Lung (tissue), 12 donors: ENCODE results near the gene PTPRG. TPM values are rescaled to one million over a fixed set of nuclear protein-coding genes. Genes with fewer than 3 reads are reported as not detected.

Experiments
- ATAC-seq: fragments of 200-7000 bp; cut with Tn5 transposase; one replicate; pipeline ENCODE4 v1.9.1; 2020; ENCODE audit warnings: moderate number of reproducible peaks; ENCODE audit not compliant: insufficient read depth, low FRiP score
- DNase-seq, 3 donors: peaks; one replicate each; pipeline ENCODE4 v3.0.0-alpha.2; 2013 to 2017
- H3K27ac ChIP-seq, 2 donors: one replicate each; pipeline ENCODE4 v1.5.1; 2013; ENCODE audit warnings: mild to moderate bottlenecking in 2 of 2, moderate library complexity in 2 of 2, control low read depth in 1 of 2, inconsistent platforms in 1 of 2, low read depth in 1 of 2, low read length in 1 of 2
- H3K27me3 ChIP-seq, 3 donors: one replicate each; pipeline ENCODE4 v1.5.1; 2013; ENCODE audit warnings: low read length in 2 of 3; ENCODE audit not compliant: control insufficient read depth in 3 of 3, insufficient read depth in 3 of 3
- H3K36me3 ChIP-seq, 4 donors: one replicate each; pipeline ENCODE4 v1.5.1; 2013; ENCODE audit warnings: low read length in 4 of 4, mild to moderate bottlenecking in 1 of 4, moderate library complexity in 1 of 4; ENCODE audit not compliant: control insufficient read depth in 4 of 4, insufficient read depth in 4 of 4
- H3K4me1 ChIP-seq, 5 donors: one replicate each; pipeline ENCODE4 v1.5.1; 2013; ENCODE audit warnings: low read length in 5 of 5, mild to moderate bottlenecking in 2 of 5, moderate library complexity in 1 of 5; ENCODE audit not compliant: control insufficient read depth in 5 of 5, insufficient read depth in 5 of 5
- H3K4me3 ChIP-seq: one replicate; pipeline ENCODE4 v1.5.1; 2013; ENCODE audit warnings: mild to moderate bottlenecking, control low read depth, moderate library complexity
- H3K9ac ChIP-seq, 2 donors: one replicate each; pipeline ENCODE4 v1.5.1; 2013; ENCODE audit warnings: low read length in 2 of 2, control low read depth in 1 of 2; ENCODE audit not compliant: insufficient read depth in 1 of 2
- H3K9me3 ChIP-seq, 4 donors: one replicate each; pipeline ENCODE4 v1.5.1; 2013; ENCODE audit warnings: low read length in 3 of 4, mild to moderate bottlenecking in 1 of 4, moderate library complexity in 1 of 4; ENCODE audit not compliant: control insufficient read depth in 4 of 4, insufficient read depth in 3 of 4
- CTCF ChIP-seq: IDR thresholded peaks from 2 replicates; pipeline ENCODE4 v1.5.1; 2012; ENCODE audit warnings: mild to moderate bottlenecking; ENCODE audit errors: control extremely low read depth, extremely low read depth
- WGBS, 2 donors: extraction: QIAGEN DNeasy Blood & Tissue Kit; methylation state at CpG; one replicate each; pipeline ENCODE4 v1.1.7; 2013; 5-methylcytosine and 5-hydroxymethylcytosine counted together
- polyA plus RNA-seq, 2 donors: library from polyadenylated mRNA; stranded (reverse); fragments of 200-250 nt; gene quantifications; one replicate each; pipeline ENCODE4 v1.2.1, GENCODE V29; 2013
- total RNA-seq, 2 donors: library from RNA; depleted of rRNA in 1 of 2; stranded (reverse); fragments of >200 nt in 1 of 2; gene quantifications; one replicate each; pipeline ENCODE4 v1.2.1, GENCODE V29; 2014 to 2021
- donor health status: control.
- donor health status: control.
- donor health status: Bipolar disorder and iron deficiency.
- donor health status: healthy.
- donor health status: DM: yes; HTN: yes; CAD: no.

Gene PTPRG
- total and polyA plus RNA-seq, 4 donors, result 8.5 to 131 (median 75.9) TPM

DNA sequence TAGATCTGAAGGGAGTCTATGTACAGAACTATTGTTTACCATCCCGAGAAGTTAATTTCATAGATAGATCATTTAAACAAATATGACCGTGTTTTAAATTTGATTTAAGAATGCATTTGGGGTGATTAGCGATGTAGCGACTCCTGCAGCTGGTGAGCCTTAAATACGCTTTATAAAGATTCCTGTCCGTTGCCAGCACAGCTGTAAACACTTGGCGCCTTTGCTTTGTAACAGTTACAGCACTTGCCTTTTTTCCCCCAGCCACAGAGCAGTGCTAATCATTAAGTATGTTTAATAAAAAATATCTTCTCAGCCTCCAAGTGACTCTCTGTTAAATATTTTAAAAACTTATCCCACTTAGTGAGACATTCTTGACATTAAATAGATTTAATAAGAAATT, 478.2 kb downstream of the PTPRG start:
- H3K4me1 ChIP-seq, result peaks cover 0 to 9% (median 4%) of the 10 kb centered on the region in 5 donors
- ATAC-seq, result no peak
- H3K4me3 ChIP-seq, result no peak overlapping the region
- H3K27me3 ChIP-seq, result no peaks in the 10 kb centered on the region
- no peak for TF ChIP-seq CTCF
- WGBS, 2 donors, result 90 to 91% methylated on average over 7 of the region's 7 CpGs
- peak; percentile 40 to 75 (median 67) for DNase-seq
- H3K9ac ChIP-seq, result no peak overlapping the region
- no peaks in the 10 kb centered on the region for H3K9me3 ChIP-seq
- no peaks in the 10 kb centered on the region for H3K36me3 ChIP-seq
- H3K27ac ChIP-seq, result no peak overlapping the region

DNA sequence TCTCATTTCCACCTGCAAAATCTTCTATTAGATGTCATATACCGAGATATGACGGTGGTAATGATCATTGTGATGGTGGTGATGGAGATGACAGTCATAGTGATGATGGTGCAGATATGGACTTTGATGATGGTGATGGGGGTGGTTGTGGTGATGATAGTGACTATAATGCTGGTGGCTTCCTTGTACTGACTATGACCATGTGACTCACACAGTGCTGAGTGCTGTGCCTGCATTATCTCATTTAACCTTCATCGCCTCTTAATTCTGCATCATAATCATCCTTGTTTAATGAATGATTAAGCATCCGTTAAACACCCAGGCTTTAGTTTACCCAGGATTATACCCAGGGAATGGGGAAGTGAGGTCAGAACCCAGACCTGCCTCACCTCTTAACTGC, 480.3 kb downstream of the PTPRG start:
- H3K27me3 ChIP-seq, result no peaks in the 10 kb centered on the region
- peaks cover 0 to 9% (median 0%) of the 10 kb centered on the region in 5 donors for H3K4me1 ChIP-seq
- no peaks in the 10 kb centered on the region for H3K9me3 ChIP-seq
- no peak for TF ChIP-seq CTCF
- H3K9ac ChIP-seq, result no peak overlapping the region
- no peak overlapping the region for H3K4me3 ChIP-seq
- 89 to 94% methylated on average over 4 of the region's 4 CpGs for WGBS, 2 donors
- DNase-seq (no peak), ATAC-seq (no peak)
- H3K27ac ChIP-seq, result no peak overlapping the region
- H3K36me3 ChIP-seq, result no peaks in the 10 kb centered on the region

- Histone ChIP-seq H3K9ac (no peak overlapping the region), H3K36me3 (no peaks in the 10 kb centered on the region), H3K27me3 (no peaks in the 10 kb centered on the region), H3K4me3 (no peak overlapping the region), H3K9me3 (no peaks in the 10 kb centered on the region), H3K27ac (no peak overlapping the region), H3K4me1 (peaks cover 0 to 2% (median 0%) of the 10 kb centered on the region in 5 donors)
- DNase-seq, result no peak
- 75 to 96% methylated on average over 5 of the region's 5 CpGs for WGBS, 2 donors
- no peak for ATAC-seq
- TF ChIP-seq CTCF, result no peak
Measured at GRCh38 chr3:62044874-62045411, 483.6 kb downstream of the PTPRG start.

DNA sequence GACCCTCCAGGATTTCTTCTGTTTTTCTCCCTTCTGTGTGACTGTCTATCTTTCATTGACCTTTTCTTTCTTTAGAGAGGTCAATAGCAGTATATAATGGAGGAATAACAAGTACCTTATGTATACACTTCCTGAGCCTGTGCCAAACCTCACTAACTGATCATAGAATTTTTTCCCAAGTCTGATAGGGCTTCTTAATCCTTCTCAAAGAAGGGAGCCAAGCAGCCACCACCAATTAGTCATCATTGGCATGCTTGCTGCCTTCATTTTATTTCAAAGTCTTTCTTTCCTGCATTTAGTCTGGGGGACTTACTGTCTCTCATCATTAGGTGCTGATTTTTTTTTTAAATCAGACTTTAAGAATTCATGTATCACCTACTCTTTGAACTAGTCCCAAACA, 485.0 kb downstream of the PTPRG start:
- ATAC-seq (no peak), DNase-seq (no peak)
- H3K4me3 ChIP-seq, result no peak overlapping the region
- no peaks in the 10 kb centered on the region for H3K27me3 ChIP-seq
- H3K9me3 ChIP-seq, result no peaks in the 10 kb centered on the region
- no peak for TF ChIP-seq CTCF
- H3K27ac ChIP-seq, result no peak overlapping the region
- H3K36me3 ChIP-seq, result no peaks in the 10 kb centered on the region
- no peak overlapping the region for H3K9ac ChIP-seq
- H3K4me1 ChIP-seq, result peaks cover 0 to 6% (median 0%) of the 10 kb centered on the region in 5 donors
